Parathyroid adenoma (tissue), 2 donors: ENCODE measurements around the gene ESYT2.

ENCODE experiments used
- H2AFZ ChIP-seq: fragments of 300-600 bp; sonication (generic); one replicate; pipeline ENCODE4 v1.7.0; 2017; ENCODE audit warnings: antibody characterized with exemption, mild to moderate bottlenecking
- H3K27ac ChIP-seq: fragments of 300-600 bp; sonication (generic); one replicate; pipeline ENCODE4 v1.7.0; 2017
- H3K27me3 ChIP-seq: fragments of 300-600 bp; sonication (generic); one replicate; pipeline ENCODE4 v1.7.0; 2017; ENCODE audit warnings: low read length; ENCODE audit not compliant: control insufficient read depth, insufficient read depth
- H3K36me3 ChIP-seq: fragments of 300-600 bp; sonication (generic); one replicate; pipeline ENCODE4 v1.7.0; 2017; ENCODE audit warnings: low read length; ENCODE audit not compliant: control insufficient read depth, insufficient read depth
- H3K4me1 ChIP-seq: fragments of 300-600 bp; sonication (generic); one replicate; pipeline ENCODE4 v1.7.0; 2017; ENCODE audit warnings: control low read depth
- H3K4me2 ChIP-seq: fragments of 300-600 bp; sonication (generic); one replicate; pipeline ENCODE4 v1.7.0; 2017; ENCODE audit warnings: low read length
- H3K4me3 ChIP-seq: fragments of 300-600 bp; sonication (generic); one replicate; pipeline ENCODE4 v1.7.0; 2017; ENCODE audit warnings: low read depth, low read length
- H3K79me2 ChIP-seq: fragments of 300-600 bp; sonication (generic); one replicate; pipeline ENCODE4 v1.7.0; 2017; ENCODE audit warnings: control low read depth
- H3K9ac ChIP-seq: fragments of 300-600 bp; sonication (generic); one replicate; pipeline ENCODE4 v1.7.0; 2017; ENCODE audit warnings: mild to moderate bottlenecking
- H3K9me3 ChIP-seq: fragments of 300-600 bp; sonication (generic); one replicate; pipeline ENCODE4 v1.7.0; 2017; ENCODE audit warnings: low read length; ENCODE audit not compliant: control insufficient read depth
- CTCF ChIP-seq: fragments of 300-600 bp; sonication (generic); IDR thresholded peaks from one replicate; pipeline ENCODE4 v1.7.0; 2017; ENCODE audit warnings: antibody characterized with exemption, mild to moderate bottlenecking
- donor health status: primary hyperparathyroidism.

Gene ESYT2

GRCh38 chr7:158730383-158731346, 98.6 kb downstream of the ESYT2 start:
- no peaks in the 10 kb centered on the region for H3K79me2 ChIP-seq
- no peak overlapping the region for H3K4me2 ChIP-seq
- H3K4me3 ChIP-seq: no peak overlapping the region
- H3K9me3 ChIP-seq: no peaks in the 10 kb centered on the region
- peak overlapping the region; percentile 15 for H3K27ac ChIP-seq
- H3K4me1 ChIP-seq: no peaks in the 10 kb centered on the region
- no peaks in the 10 kb centered on the region for H3K36me3 ChIP-seq
- no peak overlapping the region for H3K9ac ChIP-seq
- no peak overlapping the region for H2AFZ ChIP-seq
- H3K27me3 ChIP-seq: no peaks in the 10 kb centered on the region
- no peak for TF ChIP-seq CTCF

GRCh38 chr7:158729646-158730382, 99.5 kb downstream of the ESYT2 start:
- H3K4me1 ChIP-seq: no peaks in the 10 kb centered on the region
- H3K4me2 ChIP-seq: no peak overlapping the region
- H2AFZ ChIP-seq: no peak overlapping the region
- H3K9ac ChIP-seq: no peak overlapping the region
- no peaks in the 10 kb centered on the region for H3K79me2 ChIP-seq
- H3K4me3 ChIP-seq: no peak overlapping the region
- H3K9me3 ChIP-seq: no peaks in the 10 kb centered on the region
- no peaks in the 10 kb centered on the region for H3K27me3 ChIP-seq
- H3K36me3 ChIP-seq: no peaks in the 10 kb centered on the region
- no peak for TF ChIP-seq CTCF
- H3K27ac ChIP-seq: peak overlapping the region; percentile 15

GRCh38 chr7:158728911-158729645, 100.2 kb downstream of the ESYT2 start:
- H3K4me1 ChIP-seq: no peaks in the 10 kb centered on the region
- no peaks in the 10 kb centered on the region for H3K36me3 ChIP-seq
- no peak overlapping the region for H2AFZ ChIP-seq
- no peak overlapping the region for H3K4me2 ChIP-seq
- no peaks in the 10 kb centered on the region for H3K79me2 ChIP-seq
- no peak overlapping the region for H3K27ac ChIP-seq
- no peak for TF ChIP-seq CTCF
- no peak overlapping the region for H3K4me3 ChIP-seq
- H3K9me3 ChIP-seq: no peaks in the 10 kb centered on the region
- H3K27me3 ChIP-seq: no peaks in the 10 kb centered on the region
- H3K9ac ChIP-seq: no peak overlapping the region

GRCh38 chr7:158727690-158728089, 101.6 kb downstream of the ESYT2 start:
- no peak overlapping the region for H3K4me3 ChIP-seq

More at GRCh38 chr7:158727690-158728089, 101.6 kb downstream of the ESYT2 start:
- Histone ChIP-seq H3K27ac (no peak overlapping the region), H3K9me3 (no peaks in the 10 kb centered on the region), H3K79me2 (no peaks in the 10 kb centered on the region), H3K4me1 (no peaks in the 10 kb centered on the region), H3K4me2 (no peak overlapping the region), H3K9ac (no peak overlapping the region), H3K27me3 (no peaks in the 10 kb centered on the region), H3K36me3 (no peaks in the 10 kb centered on the region), H2AFZ (no peak overlapping the region)
- TF ChIP-seq CTCF: no peak
